Activated T-cell treated with anti-CD3 and anti-CD28 coated beads for 48 hours (primary cell): ENCODE data around the gene TSPAN18.

Experiments used
- DNase-seq: peaks from one replicate; pipeline ENCODE4 v3.0.0-alpha.2; 2020; ENCODE audit warnings: low read depth

Gene TSPAN18

DNA sequence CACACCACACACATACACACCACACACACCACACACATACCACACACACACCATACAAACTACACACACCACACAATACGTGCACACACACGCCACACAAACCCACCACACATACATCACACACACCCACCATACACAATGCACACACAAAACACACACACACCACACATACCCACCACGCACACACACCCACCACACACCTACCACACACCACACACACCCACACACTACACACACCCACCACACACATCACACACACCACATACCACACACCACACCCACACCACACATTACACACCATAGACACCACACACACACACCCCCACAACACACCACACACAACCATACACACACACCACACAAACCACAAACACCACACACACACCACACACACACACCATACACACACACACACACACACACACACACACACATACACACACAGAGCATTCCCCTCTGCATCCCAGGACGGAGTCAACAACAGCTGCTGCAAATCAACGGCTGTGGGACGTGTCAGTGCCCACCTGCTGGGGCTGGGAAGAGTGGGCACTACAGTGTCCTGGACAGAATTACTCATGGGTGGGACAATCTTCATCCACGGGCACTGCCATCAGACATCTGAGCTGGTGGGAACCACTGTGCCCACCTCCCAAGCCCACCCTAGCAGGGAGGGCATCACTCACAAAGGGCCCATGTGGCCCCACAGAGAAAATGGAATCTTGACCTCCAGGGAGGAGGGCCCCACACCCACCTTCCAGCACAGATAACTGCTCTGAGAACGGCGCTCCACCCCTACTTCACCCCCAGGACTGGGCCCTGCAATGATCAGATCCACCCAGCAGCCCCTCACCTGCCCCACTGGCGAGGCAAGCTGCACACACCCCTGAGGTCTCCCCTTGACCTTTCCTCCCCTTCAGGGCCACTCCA, 215.5 kb downstream of the TSPAN18 start:
- DNase-seq: no peak

DNA sequence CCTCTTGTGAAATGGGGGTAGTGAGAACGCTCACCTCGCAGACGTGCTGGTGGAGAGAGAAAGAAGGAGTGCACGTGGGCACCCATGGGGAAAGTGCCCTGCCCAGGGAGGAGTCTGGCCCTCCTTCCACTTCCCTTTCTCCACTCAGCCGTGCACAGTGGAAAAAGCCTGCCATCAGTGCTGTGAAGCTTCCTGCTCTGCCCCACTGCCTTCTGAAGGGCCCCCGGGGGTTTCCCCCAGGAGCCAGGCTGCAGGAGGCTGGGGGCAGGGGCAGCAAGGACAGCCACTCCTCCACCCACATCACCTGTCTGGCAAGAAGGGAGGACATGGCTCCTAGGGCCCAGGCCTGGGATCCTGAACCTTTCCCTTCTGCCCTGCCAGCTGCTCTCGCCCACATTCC, 216.4 kb downstream of the TSPAN18 start:
- peak; percentile 18 for DNase-seq

DNA sequence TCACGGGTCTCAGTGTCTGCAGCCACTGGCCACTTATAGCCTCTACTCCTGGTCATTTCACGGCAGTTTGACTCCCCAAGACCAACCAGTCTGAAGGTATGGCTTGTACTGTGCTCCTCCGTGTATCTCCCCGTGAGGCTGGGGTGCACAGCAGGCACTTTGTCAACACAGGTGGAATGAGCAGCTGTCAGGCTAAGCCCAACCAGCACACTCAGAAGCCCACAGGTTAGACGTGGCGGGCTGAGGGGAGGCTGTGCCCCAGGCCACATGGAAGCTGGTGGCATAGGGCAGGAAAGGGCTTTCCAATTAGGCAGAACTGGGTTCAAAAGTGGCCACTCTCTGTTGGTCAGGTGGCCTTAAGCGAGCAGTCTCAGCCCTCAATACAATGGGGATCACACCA, 216.9 kb downstream of the TSPAN18 start:
- no peak for DNase-seq

DNA sequence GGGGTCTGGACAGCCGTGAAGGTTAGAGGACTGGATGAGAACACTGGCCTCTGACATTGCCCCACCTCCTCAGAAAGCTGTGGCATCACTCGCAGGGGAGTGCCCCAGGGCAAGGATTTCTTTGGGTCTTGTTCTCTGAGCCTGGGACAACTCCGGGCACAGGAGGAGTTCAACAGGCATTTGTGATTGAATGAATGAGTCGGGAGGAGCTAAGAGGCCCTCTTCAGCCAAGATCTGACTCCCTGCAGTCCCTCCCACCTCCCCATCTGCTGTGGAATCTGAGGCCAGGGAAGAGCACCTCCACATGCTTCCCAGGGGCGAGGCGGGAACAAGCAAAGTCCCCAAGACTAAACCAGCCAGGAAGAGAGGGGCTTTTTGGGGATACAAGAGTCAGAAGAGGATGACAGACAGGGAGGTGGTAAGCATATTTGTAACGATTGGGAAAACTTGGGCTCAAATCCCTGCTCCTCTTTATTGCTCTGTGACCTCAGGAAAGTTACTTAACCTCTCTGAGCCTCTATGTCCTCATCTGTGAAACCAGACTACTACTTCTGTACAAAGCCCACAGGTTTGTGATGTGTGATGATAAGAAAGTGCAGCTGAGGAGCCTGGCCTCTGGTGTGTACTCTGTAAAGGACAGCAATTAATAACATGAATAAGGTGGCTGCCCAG, 217.6 kb downstream of the TSPAN18 start:
- no peak for DNase-seq

DNA sequence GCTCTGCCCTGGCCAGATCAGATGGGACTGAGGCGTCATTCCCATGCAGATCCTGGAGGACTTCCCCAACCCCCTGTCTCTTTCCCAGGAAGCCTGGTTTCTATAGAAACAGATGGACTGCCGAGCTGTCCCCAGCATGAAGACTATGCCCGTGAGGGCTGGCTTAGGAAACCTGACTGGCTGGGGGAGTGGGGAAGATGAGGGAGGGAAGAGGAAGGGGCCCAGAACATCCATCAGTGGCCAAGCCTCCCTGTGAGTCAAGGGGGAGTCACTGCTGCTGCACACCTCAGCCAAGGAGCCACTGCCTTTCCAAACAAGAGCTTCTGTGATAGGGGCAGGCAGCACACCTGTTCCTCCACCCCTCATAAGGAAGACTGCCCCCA, 218.1 kb downstream of the TSPAN18 start:
- no peak for DNase-seq

DNA sequence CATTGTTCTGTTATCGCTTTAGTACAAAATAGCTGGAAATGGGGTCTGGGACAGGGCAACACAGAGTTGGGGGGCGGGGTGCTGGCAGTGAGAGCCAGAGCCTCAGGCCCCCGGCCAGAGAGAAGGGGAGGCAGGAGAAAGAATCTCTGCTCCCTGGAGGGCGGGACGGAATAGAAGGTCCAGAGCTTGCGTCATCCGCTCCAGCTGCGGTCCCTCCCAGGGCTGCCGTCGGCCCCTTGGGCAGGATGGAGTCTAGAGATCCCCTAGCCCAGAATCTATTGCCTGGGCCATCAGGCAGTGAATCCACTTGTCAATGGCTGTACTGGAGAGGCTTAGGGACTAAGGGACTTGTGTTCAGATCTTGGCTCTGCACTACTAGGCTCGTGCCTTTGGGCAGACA, 218.9 kb downstream of the TSPAN18 start:
- no peak for DNase-seq

DNA sequence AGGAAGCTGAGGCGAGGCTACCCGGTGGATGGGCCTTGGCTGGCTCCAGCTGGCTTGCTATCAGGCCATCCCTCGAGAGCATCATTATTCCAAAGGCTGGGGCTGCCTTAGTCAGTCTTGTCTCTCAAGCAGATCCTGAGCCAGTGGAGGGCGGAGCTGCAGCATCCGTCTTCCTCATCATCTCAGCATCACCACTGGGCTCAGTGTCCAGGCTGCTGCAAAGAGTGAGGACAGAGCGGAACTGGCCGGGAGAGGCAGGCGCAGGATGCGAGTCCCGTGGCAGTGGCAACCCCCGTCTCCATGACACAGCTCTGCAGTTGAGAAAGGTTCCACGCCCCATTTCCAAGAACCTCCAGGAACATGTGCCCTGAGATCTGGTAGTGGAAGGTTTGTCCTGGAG, 219.5 kb downstream of the TSPAN18 start:
- no peak for DNase-seq

DNA sequence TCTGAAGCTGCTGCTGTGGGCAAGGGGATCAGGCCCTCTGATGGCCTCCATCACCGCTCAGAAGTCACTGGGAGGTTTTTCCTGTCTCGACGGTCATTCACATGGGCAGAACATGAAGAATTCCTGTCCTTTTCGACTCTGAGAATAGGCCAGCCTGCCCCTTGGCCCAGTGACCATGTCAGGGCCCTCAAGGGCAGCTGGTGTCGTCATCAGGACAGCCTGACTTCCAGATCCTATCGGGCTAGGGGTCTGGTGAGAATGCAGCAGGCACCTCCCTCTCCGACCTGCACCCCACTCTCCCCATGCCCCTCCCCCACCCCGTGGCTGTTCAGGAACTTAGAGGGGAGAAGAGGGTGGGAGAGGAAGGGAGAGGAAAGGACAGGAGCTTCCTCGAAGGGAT, 220.4 kb downstream of the TSPAN18 start:
- no peak for DNase-seq

DNA sequence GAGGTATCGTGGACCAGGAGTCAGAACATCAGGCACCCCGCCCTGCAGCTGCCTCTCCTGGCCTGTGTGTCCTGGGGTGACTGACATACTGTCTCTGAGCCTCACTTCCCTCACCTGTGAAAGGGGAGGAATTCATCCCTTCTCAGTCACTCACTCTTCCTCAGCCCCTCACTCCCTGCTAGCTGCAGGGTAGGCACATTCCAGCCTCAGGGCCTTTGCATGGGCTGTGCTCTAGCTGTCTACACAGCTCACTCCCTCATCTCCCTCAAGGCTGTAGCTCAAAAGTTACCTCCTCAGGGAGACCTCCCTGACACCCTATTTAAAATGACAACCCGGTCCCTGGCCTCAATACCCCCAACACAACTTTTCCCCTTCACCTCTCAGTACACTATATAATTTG, 221.4 kb downstream of the TSPAN18 start:
- no peak for DNase-seq

DNA sequence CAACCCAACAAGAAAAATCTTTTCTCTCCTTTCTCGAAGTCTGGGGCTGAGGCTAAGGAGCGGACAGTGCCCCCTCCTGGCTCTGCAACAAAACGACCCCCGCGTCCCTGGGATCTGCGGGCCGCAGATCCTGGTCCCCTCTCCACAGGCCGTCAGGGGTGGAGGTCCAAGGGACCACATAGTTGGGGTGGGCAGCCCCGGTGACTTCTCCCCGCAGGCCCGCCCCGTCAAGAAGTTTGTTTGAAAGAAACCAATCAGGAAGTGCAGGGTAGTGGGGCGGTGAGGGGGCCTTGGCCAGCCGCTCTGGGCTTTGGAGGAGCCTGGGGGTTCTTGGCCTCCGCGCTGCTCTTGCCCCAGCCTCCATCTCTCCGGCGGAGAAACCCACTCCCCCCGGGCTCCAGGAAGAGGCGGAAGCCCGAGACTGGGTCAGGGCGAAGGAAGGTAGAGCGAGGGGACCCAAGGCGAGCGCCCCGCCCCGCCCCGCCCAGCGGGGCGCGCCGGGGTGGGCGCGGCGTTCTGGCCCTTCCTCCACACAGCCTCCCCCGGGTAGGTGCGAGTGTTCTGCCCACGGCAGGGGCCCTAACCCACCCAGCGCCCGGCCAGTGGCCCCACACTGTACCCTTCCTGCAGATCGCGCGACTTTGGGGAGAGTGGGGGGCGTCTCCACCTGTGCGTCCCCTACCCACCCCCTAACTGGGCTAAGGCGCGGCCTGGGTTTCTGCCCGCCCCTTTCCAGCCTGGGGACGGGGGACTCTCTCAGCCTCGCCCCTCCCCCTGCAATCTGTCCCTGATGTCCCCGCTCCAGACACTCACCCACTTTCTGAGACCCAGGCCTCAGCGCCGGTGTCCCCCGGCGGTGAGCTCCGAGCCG, 222.6 kb downstream of the TSPAN18 start:
- DNase-seq: no peak

DNA sequence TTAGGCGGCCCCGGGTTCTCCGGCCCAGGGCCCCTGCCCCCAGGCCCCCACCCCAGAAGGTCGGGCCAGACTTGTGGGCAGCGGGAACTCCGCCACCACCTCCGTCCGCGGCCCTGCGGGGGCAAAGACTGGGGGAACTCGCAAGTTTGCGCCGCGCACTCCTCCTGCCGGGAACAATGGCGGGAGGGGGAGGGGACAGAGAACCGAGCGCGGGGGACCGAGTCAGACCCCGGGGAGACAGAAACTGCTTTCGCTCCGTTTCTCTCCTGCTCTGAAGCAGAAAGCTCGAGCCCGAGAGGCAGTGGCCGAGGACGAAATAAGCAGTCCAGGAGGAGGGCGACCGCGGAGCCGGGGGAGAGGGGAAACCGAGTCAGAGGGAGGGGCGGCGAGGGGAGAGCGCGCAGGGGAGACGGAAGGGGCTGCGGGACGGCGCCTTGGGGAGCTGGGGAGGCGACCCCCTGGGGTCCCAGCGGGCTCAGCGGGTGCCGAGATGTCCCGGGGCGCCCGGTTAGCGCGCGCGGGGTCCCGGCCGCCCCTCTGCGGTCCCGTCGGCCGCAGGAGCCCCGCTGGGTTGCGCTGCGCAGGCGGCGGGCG, 223.4 kb downstream of the TSPAN18 start:
- no peak for DNase-seq

DNA sequence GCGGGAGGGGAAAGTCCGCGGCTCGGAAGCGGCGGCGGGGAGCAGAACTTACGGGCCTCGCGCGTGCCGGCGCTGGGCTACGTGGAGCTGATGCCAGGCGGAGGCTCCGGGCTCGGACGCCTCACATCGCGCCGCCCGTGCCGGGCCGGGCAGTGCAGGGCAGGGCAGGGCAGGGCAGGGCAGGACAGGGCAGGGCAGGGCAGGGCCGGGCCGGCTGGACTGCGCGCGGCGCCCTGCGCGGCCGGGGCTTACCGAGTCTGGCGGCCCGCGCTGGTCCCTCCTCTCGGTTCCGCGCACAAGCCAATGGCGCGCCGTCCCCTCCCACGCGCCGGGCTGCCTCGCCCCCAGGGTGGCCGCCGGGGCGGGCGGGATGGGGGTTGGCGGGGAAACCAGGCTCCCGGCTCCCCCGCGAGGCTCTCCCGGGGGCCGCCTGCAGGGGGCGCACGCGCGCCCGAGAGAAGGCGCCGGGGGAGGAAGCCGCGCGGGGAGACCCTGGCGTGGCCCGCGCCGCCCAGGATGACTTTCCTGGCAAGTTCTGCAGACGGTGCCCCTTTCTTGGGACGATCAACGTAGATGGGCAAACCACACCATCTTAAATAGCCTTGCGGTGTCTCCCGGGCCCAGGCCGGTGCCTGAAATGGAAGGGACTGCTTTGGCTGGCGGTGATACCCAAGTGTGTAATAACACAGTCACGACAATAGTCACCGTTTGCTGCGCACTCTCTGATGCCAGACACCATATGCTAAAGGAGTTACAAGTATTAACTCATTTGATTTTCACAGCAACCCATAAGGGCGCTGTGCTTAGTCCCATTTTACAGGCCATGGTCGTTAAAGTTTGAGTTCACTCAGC, 224.1 kb downstream of the TSPAN18 start, which contains the start of gene TP53I11:
Gene TP53I11 (minus strand): TSS at position 259 of the 852 bp plus-strand sequence. CDS start 12,548 bp downstream, outside the sequence.
- DNase-seq: peak; percentile 72

DNA sequence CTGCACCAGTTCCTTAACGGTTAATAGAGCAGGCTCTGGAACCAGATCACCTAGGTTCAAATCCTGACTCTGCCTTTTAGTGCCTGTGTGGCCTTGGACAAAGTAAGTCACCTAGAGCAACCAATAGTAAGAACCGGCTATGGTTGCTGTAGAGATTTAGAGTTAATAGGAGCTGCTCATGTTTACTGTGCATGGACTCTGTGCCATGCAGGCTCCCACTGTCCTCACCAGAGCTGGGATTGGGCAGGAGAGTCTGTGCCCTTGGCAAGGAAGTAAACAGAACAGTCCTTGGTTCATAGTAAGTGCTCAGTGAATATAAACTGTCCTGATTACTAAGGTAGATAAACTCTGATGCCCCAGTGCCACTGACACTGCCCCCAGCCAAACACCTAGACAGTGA, 225.3 kb downstream of the TSPAN18 start:
- DNase-seq: no peak

DNA sequence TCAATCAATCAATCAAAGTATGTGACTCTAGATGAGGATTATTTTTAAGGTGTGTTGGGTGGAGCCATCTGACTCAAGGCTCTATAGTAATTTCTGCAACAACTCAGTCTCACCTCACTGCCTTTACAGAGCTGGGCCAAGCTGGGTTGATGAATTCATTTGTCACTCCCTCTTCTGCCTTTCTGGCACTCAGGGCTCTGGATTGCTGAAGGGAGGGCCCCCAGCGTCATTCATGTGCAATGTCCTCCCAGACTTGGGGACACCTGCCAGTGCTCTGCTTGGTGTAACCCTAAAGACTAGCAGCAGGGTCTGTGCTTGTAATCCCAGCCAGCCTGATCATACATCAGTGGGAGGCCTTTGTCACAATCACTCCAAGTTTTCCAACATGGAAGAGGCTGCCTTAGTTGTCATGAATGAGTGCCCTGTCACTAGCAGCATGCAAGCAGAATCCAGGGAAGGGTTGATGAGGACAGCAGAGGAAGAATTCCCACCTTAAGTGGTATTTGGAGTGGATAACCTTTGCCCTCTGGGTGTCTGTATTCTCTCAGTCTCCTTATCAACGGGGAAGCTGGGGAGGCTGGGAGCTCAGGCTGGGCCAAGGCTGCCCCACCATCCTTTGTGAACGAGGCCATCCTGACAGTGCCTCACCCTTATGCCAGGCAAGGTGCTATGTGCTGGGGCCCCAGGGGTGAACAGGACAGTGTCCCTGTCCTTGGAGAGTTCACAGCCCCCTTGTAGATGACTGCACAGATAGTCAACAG, 225.9 kb downstream of the TSPAN18 start:
- no peak for DNase-seq

DNA sequence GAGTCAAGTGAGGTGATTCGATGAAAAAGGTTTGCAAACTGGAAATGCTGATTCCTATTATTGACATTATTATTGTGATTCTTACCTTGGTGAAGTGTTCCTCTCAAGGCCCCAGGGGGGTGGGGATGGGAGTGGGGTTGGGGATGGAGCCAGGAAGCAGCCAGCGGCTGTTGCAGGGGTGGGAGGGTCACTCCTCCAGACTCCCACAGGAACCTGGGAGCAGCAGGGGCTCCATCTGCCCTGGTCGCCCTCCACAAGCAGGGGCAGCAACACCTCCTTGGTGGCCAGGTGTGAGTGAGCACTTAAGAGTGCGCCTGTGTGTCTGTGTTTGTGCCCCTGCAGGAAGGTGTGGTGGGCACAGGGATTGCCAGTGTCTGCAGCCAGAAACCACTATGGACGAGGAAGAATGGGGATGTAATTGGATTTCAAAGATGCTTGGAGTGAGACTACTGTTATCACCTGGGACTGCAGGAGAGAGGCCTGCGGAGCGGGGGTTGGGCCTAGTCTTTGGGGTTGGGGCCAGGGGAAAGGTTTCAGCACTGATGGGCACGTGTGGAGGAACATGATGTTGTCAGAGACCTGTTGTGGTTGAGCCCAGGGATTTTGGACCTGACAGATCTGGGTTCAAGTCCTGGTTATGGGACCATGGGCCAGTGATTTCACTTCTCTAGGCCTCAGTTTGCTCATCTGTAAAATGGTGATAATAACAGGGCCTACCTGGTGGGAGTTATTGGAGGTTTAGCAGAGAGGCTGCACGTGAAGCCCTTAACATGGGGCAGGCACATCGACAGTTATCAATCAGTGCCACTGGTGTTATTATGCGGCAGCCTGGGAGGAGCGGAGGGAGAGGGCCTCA, 227.5 kb downstream of the TSPAN18 start:
- DNase-seq: no peak

DNA sequence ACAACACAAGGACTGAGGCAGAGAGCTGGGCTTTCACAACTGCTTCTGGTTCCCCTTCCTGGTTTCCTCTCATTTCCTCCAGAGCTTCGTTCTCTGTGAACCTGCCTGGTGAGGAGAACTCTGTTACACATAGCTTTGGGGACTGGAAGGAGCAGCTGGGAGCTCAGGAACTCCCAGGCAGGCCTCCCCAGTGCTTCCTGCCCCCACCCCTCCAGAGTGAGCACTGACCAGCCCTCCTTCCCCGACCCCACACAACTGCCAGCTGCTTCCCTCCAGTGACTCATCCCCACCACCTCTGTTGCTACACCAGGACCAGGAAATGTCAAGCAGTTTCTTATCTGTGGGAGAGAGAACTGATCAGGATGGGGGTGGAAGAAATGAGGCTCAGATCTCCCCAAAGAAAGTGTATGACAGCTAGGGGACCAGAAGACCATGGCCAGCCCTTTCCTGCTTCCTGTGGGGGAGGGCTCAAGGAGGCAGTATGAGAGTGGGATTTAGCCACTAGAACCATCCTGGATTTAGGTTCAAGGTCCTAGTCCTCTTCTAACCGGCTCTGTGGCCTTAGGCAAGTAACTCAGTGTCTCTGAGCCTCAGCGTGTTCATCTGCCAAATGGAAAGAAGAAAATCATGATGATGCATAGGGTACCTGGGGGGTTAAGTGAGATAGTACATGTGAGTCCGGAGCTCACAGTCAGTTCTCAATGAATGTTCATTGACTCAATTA, 228.4 kb downstream of the TSPAN18 start:
- no peak for DNase-seq

DNA sequence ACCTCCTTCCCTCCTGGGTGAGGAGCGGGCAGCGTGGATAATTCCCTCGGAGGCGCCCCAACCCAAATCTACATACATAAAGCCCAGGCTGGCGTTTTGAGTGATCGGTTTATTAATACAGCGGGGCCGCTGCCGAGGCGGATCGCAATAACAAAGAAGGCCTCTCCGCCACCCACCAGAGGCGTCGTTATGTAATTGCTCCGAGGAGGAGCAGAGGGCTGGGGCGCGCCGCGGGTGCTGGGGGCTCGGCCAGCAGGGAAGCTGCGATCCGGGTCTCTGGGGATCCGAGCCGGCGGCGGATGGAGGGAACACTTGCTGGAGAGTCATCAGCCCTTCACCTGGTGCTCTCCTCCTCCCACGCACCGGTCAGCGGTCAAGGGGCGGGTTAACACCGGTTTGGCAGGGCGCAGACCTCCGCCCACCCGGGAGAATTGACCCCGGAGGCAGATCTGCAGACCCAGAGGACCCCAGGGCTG, 230.3 kb downstream of the TSPAN18 start:
- DNase-seq: no peak

DNA sequence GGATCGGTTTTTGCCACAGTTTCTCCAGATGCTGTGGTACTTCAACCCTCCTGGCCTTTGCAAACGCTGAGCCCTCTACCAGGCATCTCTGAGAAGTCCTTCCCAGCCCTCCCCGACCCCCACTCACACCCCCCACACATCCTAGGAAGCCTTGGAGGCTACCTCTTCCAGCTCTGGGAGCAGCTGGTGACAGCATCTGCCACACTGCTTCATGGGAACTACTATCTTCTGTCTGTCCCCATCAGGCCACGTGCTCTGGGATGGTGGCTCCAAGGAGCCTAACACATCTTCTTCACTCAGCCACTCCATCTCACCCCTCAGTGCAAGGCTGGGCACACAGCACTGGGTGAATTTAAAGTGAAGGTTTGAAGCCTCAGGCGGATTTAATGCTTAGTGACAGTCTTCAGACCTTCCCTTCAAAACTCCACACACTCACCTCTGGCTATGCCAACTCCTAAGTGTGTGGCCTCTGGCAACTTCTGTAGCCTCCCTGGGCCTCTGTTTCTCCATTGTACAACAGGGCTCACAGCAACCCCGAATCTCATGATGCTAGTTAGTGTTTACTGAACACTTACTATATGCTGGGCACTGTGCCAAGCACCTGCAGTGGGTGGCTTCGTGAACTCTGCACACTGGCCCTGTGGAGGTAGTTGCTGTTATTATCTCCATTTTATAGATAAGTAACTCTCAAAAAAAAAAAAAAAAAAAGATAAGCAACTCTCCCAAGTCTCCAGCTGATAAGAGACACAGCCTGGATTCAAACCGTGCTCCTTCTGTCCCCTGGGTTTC, 231.2 kb downstream of the TSPAN18 start:
- no peak for DNase-seq
